Lower leg skin (tissue), 4 donors: Measurements from ENCODE around the gene TMEM95. TPM values are rescaled to one million over a fixed set of nuclear protein-coding genes. Genes with fewer than 3 reads are reported as not detected.
A peak's percentile ranks its signal among the peaks of the same experiment; 100 is the strongest.

Experiments used
- DNase-seq, 2 donors: peaks; one replicate each; pipeline ENCODE4 v3.0.0-alpha.2; 2019; ENCODE audit warnings: low spot score in 2 of 2
- H3K4me3 ChIP-seq: fragments of 200-600 bp; sonication (generic); 2 replicates; pipeline ENCODE4 v1.5.1; 2017; ENCODE audit warnings: mild to moderate bottlenecking, low read depth; ENCODE audit not compliant: poor library complexity, severe bottlenecking
- POLR2A ChIP-seq, 2 donors: fragments of 450-650 bp; IDR thresholded peaks; one replicate each; pipeline ENCODE4 v1.6.1; 2016 to 2017; ENCODE audit warnings: antibody characterized with exemption in 2 of 2, mild to moderate bottlenecking in 1 of 2, moderate library complexity in 1 of 2
- WGBS, 2 donors: methylation state at CpG; one replicate each; pipeline ENCODE4 v1.1.5; 2018; 5-methylcytosine and 5-hydroxymethylcytosine counted together
- intact Hi-C: fragments of 100-400 bp; cut with DNase I; formaldehyde crosslinking; loops from one replicate; pipeline ENCODE4 v1.15.0; 2023; ENCODE audit warnings: low total_unique reads
- total RNA-seq, 4 donors: library from RNA; depleted of rRNA; stranded (reverse); fragments of >200 nt; gene quantifications; one replicate each; pipeline ENCODE4 v1.1.0, GENCODE V29; 2016
- TF ChIP-seq, protein P1 (sequence below), 3 donors: fragments of 450-650 bp; IDR thresholded peaks; one replicate each; pipeline ENCODE4 v1.5.1; 2016; ENCODE audit warnings: antibody characterized with exemption in 3 of 3, mild to moderate bottlenecking in 3 of 3, moderate library complexity in 2 of 3

TMEM95 gene
- total RNA-seq, 4 donors from 2014 or later, result not detected

DNA sequence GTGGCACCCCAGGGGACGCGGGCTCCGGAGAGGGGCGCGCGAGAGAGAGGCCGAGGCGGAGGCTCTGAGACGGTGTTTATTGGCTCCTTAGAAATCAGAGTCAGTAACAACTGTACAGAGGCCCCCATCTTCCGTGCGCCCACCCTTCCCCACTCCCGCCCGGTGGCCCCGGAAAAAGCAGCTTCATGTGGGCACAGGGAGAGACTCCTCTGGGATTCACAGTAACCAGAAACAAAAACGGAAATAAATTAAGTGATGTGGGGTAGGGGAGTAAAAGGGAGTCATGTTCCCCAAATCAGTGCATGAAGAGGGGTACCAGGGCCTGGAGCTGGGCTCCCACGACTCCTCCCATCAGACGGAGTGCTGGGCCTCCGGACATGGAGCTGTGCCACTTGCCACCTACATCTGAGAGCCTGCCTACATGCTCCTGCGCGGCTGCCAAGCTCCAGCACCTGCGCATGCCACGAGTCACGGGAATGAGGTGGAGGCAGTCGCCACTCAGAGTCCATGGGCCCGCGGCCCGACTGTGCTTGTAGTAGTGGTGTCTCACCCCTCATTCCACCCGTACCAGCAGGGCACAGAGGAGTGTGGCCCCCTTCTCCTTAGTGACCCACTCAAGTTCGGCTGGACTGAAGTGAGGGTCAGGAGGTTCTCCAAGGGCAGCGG, 39.3 kb upstream of the TMEM95 start:
- 26 to 31% methylated on average over 27 to 30 of the region's 30 CpGs for WGBS, 2 donors
- no peak for TF ChIP-seq POLR2A (IDR thresholded peaks at IDR 0.05)
- TF ChIP-seq, protein P1, sequence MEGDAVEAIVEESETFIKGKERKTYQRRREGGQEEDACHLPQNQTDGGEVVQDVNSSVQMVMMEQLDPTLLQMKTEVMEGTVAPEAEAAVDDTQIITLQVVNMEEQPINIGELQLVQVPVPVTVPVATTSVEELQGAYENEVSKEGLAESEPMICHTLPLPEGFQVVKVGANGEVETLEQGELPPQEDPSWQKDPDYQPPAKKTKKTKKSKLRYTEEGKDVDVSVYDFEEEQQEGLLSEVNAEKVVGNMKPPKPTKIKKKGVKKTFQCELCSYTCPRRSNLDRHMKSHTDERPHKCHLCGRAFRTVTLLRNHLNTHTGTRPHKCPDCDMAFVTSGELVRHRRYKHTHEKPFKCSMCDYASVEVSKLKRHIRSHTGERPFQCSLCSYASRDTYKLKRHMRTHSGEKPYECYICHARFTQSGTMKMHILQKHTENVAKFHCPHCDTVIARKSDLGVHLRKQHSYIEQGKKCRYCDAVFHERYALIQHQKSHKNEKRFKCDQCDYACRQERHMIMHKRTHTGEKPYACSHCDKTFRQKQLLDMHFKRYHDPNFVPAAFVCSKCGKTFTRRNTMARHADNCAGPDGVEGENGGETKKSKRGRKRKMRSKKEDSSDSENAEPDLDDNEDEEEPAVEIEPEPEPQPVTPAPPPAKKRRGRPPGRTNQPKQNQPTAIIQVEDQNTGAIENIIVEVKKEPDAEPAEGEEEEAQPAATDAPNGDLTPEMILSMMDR (IDR thresholded peaks at IDR 0.05), result no peak
- H3K4me3 ChIP-seq, result peak overlapping the region; percentile 67
- intact Hi-C loops, result no loop called here
- DNase-seq, result peak in 1 of 2 donors; percentile 61

DNA sequence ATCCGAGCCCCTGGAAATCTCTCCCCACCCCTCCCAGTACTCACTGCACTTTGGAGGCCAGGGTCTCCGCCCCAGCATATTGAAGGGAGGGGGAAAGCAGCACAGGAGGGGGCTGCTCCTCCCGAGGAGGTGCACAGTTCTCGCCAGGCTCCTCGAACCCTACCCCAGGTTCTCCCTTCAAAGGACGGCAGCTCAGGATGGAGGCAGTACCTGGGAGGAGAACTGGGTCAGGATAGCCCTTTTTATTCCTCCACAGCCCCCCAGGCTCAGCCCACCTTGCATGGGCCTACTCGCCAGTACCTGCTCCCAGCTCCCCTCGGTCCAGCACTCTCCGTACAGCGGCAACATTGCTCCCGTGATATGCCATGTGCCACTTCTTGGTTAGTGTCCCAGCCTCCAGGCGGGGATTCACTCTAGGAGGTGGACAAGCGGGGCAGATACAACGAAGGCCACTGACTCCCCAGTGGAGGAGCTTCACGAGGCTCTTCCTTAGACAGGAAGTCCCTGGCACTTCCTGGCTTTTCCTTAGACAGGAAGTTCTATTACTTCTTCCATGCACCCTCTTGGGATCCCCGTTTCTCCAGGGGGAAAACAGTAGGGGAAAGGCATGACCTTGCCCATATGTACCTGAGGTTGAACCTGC, 37.7 kb upstream of the TMEM95 start:
- no peak for DNase-seq
- intact Hi-C loops, result no loop called here
- WGBS, 2 donors, result 85% methylated on average over 16 of the region's 16 CpGs
- TF ChIP-seq, protein P1 (IDR thresholded peaks at IDR 0.05), result no peak
- TF ChIP-seq POLR2A (IDR thresholded peaks at IDR 0.05), result no peak
- no peak overlapping the region for H3K4me3 ChIP-seq

DNA sequence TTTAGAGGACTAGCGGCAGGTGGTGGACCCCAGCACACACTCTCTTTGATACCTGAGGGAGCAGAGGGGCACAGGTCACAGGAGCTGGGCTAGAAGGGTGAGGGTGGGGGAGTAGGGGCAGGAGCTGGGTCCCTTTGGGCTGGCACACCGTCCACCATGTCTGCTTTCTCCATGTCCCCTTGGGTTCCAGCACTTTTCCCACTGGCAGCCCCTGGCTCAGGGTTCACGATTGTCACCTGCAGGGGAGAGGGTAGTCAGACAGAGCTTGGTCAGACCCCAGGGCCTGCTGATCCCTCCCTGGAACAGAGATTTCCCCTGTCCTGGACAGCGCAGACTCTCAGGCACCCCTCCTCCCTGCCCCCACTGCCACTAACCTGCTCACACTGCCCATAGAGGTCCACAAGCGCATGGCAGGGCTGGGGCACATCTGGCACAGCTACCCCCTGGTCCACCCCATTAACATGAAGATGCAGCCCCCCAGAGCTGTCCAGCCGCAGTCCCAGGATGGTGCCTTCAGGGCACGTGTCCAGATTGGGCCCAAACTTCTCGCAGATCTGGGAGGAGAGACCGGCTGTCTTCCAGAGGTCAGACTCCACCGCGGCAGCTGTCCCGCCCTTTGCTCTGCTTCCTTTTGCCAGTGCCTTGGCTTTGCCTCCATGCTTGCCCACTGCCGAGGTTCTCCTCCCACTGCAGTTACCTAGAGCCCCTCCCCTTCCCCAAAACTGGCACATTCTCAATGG, 36.7 kb upstream of the TMEM95 start:
- no peak overlapping the region for H3K4me3 ChIP-seq
- intact Hi-C loops, result no loop called here
- no peak for DNase-seq
- WGBS, 2 donors, result 89 to 95% methylated on average over 13 of the region's 13 CpGs
- no peak for TF ChIP-seq POLR2A (IDR thresholded peaks at IDR 0.05)

DNA sequence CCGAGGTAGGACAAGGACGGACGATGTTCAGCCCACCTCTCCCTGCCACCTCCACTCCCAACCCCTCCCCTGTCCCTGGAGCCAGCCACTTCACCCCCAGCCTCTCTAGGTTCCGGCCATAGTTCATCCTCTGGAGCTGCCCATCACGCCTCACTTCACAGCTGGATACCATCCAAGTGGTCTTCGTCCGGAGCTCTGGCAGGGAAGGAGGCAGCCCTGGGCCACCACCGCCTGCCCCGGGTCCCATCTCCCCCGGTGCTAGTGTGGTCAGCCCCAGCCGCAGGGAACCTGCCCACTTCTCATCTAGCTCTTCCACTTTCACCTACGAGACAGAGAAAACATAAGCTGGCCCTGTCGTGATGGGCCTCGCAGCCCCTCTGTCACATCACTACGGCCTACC, 33.5 kb upstream of the TMEM95 start:
- intact Hi-C loops, result no loop called here
- no peak overlapping the region for H3K4me3 ChIP-seq
- DNase-seq, result no peak
- WGBS, 2 donors, result 91 to 94% methylated on average over 15 of the region's 15 CpGs
- TF ChIP-seq, protein P1 (IDR thresholded peaks at IDR 0.05), result no peak
- TF ChIP-seq POLR2A (IDR thresholded peaks at IDR 0.05), result no peak

DNA sequence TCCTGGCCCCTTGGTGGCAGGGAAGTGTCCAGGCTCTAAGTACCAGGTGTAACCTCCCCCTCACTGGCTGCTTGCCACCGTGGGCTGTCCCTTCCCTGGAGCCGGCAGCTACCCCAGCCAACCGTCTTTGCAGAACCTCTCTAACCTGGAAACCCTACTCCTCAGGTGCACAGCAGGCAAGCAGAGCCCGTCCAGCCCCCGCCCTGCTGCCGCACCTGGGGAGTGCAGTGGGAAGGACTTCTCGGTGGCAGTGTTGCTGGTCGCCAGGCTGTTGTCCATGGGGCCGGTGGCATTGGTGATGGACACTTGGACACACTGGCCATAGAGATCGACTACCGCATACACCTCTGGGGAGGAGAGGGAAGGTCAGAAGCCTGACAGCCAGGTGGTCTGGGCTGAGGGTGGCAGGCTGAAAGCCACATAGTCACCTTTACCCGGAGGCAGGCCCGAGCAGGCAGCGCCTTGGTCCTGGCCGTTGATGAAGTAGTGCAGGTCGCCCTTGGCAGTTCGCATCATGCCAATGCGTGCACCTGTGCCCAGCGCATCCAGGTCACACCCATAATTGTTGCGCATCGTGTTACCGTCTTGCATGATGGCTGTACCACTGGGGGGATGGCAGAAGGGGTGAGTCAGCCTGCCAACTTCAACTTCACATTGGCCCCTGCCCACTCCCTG, 32.3 kb upstream of the TMEM95 start:
- no peak for DNase-seq
- WGBS, 2 donors, result 76 to 83% methylated on average over 20 to 21 of the region's 22 CpGs
- intact Hi-C loops, result no loop called here
- H3K4me3 ChIP-seq, result no peak overlapping the region
- TF ChIP-seq POLR2A (IDR thresholded peaks at IDR 0.05), result no peak
- TF ChIP-seq, protein P1 (IDR thresholded peaks at IDR 0.05), result no peak
